BLaER1 (cell line): Measurements from ENCODE around the gene SIRPG.
"Not testable (repeated sequence)": the region's sequence is repeated elsewhere in the genome, so short reads cannot be mapped to it uniquely, and the experiment has no call there.

Experiments
- H3K27ac ChIP-seq: shearing (Covaris generic); formaldehyde crosslinking; 2 replicates; pipeline ENCODE4 v1.8.1; 2022
- H3K27me3 ChIP-seq: shearing (Covaris generic); formaldehyde crosslinking; 2 replicates; pipeline ENCODE4 v1.8.1; 2022
- H3K36me3 ChIP-seq: shearing (Covaris generic); formaldehyde crosslinking; 2 replicates; pipeline ENCODE4 v1.8.1; 2022
- H3K4me1 ChIP-seq: shearing (Covaris generic); formaldehyde crosslinking; 2 replicates; pipeline ENCODE4 v1.8.1; 2022
- H3K4me2 ChIP-seq: shearing (Covaris generic); formaldehyde crosslinking; 2 replicates; pipeline ENCODE4 v1.8.1; 2022
- H3K4me3 ChIP-seq: shearing (Covaris generic); formaldehyde crosslinking; 2 replicates; pipeline ENCODE4 v1.8.1; 2022
- H3K9ac ChIP-seq: shearing (Covaris generic); formaldehyde crosslinking; 2 replicates; pipeline ENCODE4 v1.8.1; 2022
- H3K9me3 ChIP-seq: shearing (Covaris generic); formaldehyde crosslinking; 2 replicates; pipeline ENCODE4 v1.8.1; 2022
- H4K20me1 ChIP-seq: shearing (Covaris generic); formaldehyde crosslinking; 2 replicates; pipeline ENCODE4 v1.8.1; 2022
- Cebpa-rat ChIP-seq: shearing (Covaris generic); IDR thresholded peaks from 2 replicates; pipeline ENCODE4 v1.8.1; 2022

Gene SIRPG

GRCh38 chr20:1657556-1658334, at the start of gene SIRPG:
SIRPG (minus strand) TSS chr20:1657779; CDS start chr20:1657714, 65 bp downstream.
- peaks cover 4% of the 10 kb centered on the region; the same call in 1 of the 2 replicates for H3K9me3 ChIP-seq
- H3K36me3 ChIP-seq, result no peaks in the 10 kb centered on the region
- no peaks in the 10 kb centered on the region for H4K20me1 ChIP-seq
- TF ChIP-seq Cebpa-rat, result no peak
- no peak within 1 kb of the TSS for H3K27ac ChIP-seq
- H3K27me3 ChIP-seq, result no peaks in the 10 kb centered on the region
- no peak within 1 kb of the TSS for H3K4me2 ChIP-seq
- no peaks in the 10 kb centered on the region for H3K4me1 ChIP-seq
- H3K9ac ChIP-seq, result no peak within 1 kb of the TSS
- H3K4me3 ChIP-seq, result no peak within 1 kb of the TSS

GRCh38 chr20:1706887-1707286, 49.3 kb upstream of the SIRPG start:
- not testable (repeated sequence) for H3K36me3 ChIP-seq, H3K4me2 ChIP-seq, H4K20me1 ChIP-seq, H3K9me3 ChIP-seq, H3K9ac ChIP-seq, H3K27me3 ChIP-seq, H3K27ac ChIP-seq, H3K4me3 ChIP-seq
- peaks cover 11% of the 10 kb centered on the region for H3K4me1 ChIP-seq

GRCh38 chr20:1706079-1706478, 48.5 kb upstream of the SIRPG start:
- Histone ChIP-seq H4K20me1 (no peaks in the 10 kb centered on the region), H3K4me2 (no peak overlapping the region), H3K36me3 (no peaks in the 10 kb centered on the region), H3K27me3 (no peaks in the 10 kb centered on the region), H3K9ac (no peak overlapping the region), H3K4me1 (peaks cover 11% of the 10 kb centered on the region), H3K27ac (no peak overlapping the region), H3K9me3 (peaks cover 6% of the 10 kb centered on the region; the same call in 1 of the 2 replicates), H3K4me3 (no peak overlapping the region)
- TF ChIP-seq Cebpa-rat, result no peak

GRCh38 chr20:1702855-1703254, 45.3 kb upstream of the SIRPG start:
- Histone ChIP-seq H4K20me1 (no peaks in the 10 kb centered on the region), H3K27ac (no peak overlapping the region), H3K36me3 (no peaks in the 10 kb centered on the region), H3K9ac (no peak overlapping the region), H3K4me2 (0 out of 2 replicates have a peak overlapping the region, but pooled peaks have one; percentile 27), H3K27me3 (no peaks in the 10 kb centered on the region), H3K4me3 (no peak overlapping the region), H3K9me3 (no peaks in the 10 kb centered on the region), H3K4me1 (peaks cover 11% of the 10 kb centered on the region)
- TF ChIP-seq Cebpa-rat, result no peak

GRCh38 chr20:1702328-1702727, 44.7 kb upstream of the SIRPG start:
- TF ChIP-seq Cebpa-rat, result no peak
- H3K9ac ChIP-seq, result no peak overlapping the region
- no peaks in the 10 kb centered on the region for H3K9me3 ChIP-seq
- H3K4me1 ChIP-seq, result peaks cover 11% of the 10 kb centered on the region
- H4K20me1 ChIP-seq, result no peaks in the 10 kb centered on the region
- H3K4me3 ChIP-seq, result no peak overlapping the region
- H3K36me3 ChIP-seq, result no peaks in the 10 kb centered on the region
- H3K27me3 ChIP-seq, result no peaks in the 10 kb centered on the region
- peak overlapping the region; percentile 27; the same call in 1 of the 2 replicates for H3K4me2 ChIP-seq
- H3K27ac ChIP-seq, result no peak overlapping the region

- H3K4me3 ChIP-seq, result no peak overlapping the region
- H3K9me3 ChIP-seq, result no peaks in the 10 kb centered on the region
- H3K27ac ChIP-seq, result no peak overlapping the region
- peaks cover 17% of the 10 kb centered on the region for H3K4me1 ChIP-seq
- no peaks in the 10 kb centered on the region for H3K27me3 ChIP-seq
- no peaks in the 10 kb centered on the region for H3K36me3 ChIP-seq
- no peak for TF ChIP-seq Cebpa-rat
- no peak overlapping the region for H3K9ac ChIP-seq
- H3K4me2 ChIP-seq, result no peak overlapping the region
- no peaks in the 10 kb centered on the region for H4K20me1 ChIP-seq
Observed at GRCh38 chr20:1700990-1701389, 43.4 kb upstream of the SIRPG start.

- Histone ChIP-seq H3K9me3 (no peaks in the 10 kb centered on the region), H3K9ac (no peak overlapping the region), H3K4me2 (no peak overlapping the region), H3K36me3 (no peaks in the 10 kb centered on the region), H3K27me3 (peaks cover 3% of the 10 kb centered on the region; the same call in 1 of the 2 replicates), H3K27ac (no peak overlapping the region), H3K4me1 (peaks cover 12% of the 10 kb centered on the region), H3K4me3 (no peak overlapping the region), H4K20me1 (no peaks in the 10 kb centered on the region)
- TF ChIP-seq Cebpa-rat, result no peak
Observed at GRCh38 chr20:1697592-1697991, 40.0 kb upstream of the SIRPG start.

- Histone ChIP-seq H3K9me3 (no peaks in the 10 kb centered on the region), H3K36me3 (no peaks in the 10 kb centered on the region), H3K4me2 (peak overlapping the region; percentile 31), H4K20me1 (no peaks in the 10 kb centered on the region), H3K4me3 (no peak overlapping the region), H3K4me1 (peaks cover 6% of the 10 kb centered on the region; the same call in 1 of the 2 replicates), H3K27me3 (peaks cover 3% of the 10 kb centered on the region; the same call in 1 of the 2 replicates), H3K9ac (no peak overlapping the region), H3K27ac (no peak overlapping the region)
- no peak for TF ChIP-seq Cebpa-rat
Observed at GRCh38 chr20:1696521-1697209, 39.1 kb upstream of the SIRPG start.

GRCh38 chr20:1694672-1695071, 37.1 kb upstream of the SIRPG start:
- Histone ChIP-seq H4K20me1 (no peaks in the 10 kb centered on the region), H3K36me3 (no peaks in the 10 kb centered on the region), H3K27ac (no peak overlapping the region), H3K9me3 (no peaks in the 10 kb centered on the region), H3K4me3 (no peak overlapping the region), H3K4me2 (no peak overlapping the region), H3K4me1 (peaks cover 6% of the 10 kb centered on the region; the same call in 1 of the 2 replicates), H3K27me3 (peaks cover 3% of the 10 kb centered on the region; the same call in 1 of the 2 replicates), H3K9ac (no peak overlapping the region)
- TF ChIP-seq Cebpa-rat, result no peak

- no peak overlapping the region for H3K4me2 ChIP-seq
- H3K9me3 ChIP-seq, result no peaks in the 10 kb centered on the region
- peaks cover 3% of the 10 kb centered on the region; the same call in 1 of the 2 replicates for H3K27me3 ChIP-seq
- no peak for TF ChIP-seq Cebpa-rat
- H4K20me1 ChIP-seq, result no peaks in the 10 kb centered on the region
- no peaks in the 10 kb centered on the region for H3K36me3 ChIP-seq
- no peak overlapping the region for H3K27ac ChIP-seq
- peaks cover 6% of the 10 kb centered on the region; the same call in 1 of the 2 replicates for H3K4me1 ChIP-seq
- H3K4me3 ChIP-seq, result no peak overlapping the region
- H3K9ac ChIP-seq, result no peak overlapping the region
Observed at GRCh38 chr20:1693427-1693826, 35.8 kb upstream of the SIRPG start.
